ENCODE results near the gene C14orf180. TPM values are rescaled to one million over a fixed set of nuclear protein-coding genes. Genes with fewer than 3 reads are reported as not detected.
A peak's percentile ranks its signal among the peaks of the same experiment; 100 is the strongest.

The C14orf180 gene
- total and polyA plus RNA-seq, 2 of the 8 experiments (the other 6 are each of a cell fraction or from before 2014, with no cell fraction given) = not detected

DNA sequence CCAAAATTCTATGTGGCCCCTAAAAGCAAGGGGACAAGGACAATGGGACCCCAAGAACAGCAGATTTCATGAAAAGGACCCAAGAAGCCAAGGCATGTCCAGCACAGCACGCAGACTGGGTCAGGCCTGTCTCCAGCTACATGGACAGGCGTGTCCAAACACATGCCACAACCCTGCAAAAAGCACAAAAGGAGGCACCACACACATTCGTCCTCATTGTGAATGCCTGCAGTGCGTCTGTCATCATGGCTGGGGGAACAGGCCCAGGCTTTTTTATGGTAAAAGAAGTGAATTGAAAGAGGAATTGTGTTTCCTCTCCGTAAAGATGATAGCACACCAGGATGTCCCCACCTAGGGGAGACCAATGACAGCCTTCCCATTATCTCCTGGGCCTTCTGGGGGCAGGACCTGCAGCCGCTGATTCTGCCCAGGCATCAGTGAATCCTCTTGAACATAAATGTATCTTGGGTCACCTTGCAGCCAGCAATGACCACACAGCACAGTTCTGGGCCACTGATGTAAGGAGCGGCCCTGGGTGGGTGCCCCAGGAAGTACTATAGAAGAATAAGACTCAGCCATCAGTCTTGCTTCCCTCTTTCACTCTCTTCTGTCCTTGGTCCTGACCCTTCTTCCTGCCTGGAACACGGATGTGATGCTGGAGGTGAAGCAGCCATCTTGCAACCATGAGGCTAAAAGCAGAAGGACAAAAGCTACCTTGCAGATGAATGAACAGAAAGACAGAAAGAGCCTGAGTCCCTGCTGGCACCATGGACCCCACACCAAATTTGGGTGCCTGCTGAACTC is 29.8 kb upstream of the C14orf180 start:
- Histone ChIP-seq H2BK12ac (ENCODE audit: low read depth, low read length) (no peak overlapping the region), H3K27ac (ENCODE audit: low read depth, low read length) (no peak overlapping the region), H3K27me3 (replicated peaks in 1 of 4; ENCODE audit: control insufficient read depth in 3 of 4, extremely low read depth in 1 of 4, insufficient read depth in 3 of 4, low read length in 3 of 4) (no peaks in the 10 kb centered on the region; a peak in 1 of 7 replicates), H3K36me3 (ENCODE audit: control insufficient read depth in 2 of 4, insufficient read depth in 4 of 4, low read length in 3 of 4) (no peaks in the 10 kb centered on the region), H2BK15ac (ENCODE audit: low read length) (no peak overlapping the region), H2BK120ac (replicated peaks; ENCODE audit: low read depth, low read length) (no peak overlapping the region), H3K4me3 (ENCODE audit: extremely low read depth in 1 of 4, insufficient read depth in 2 of 4, low read depth in 3 of 4, low read length in 4 of 4) (no peak overlapping the region), H3K14ac (ENCODE audit: insufficient read length) (no peak overlapping the region), H3K23me2 (ENCODE audit: low read depth, low read length) (peaks cover 2% of the 10 kb centered on the region; the same call in 1 of the 2 replicates), H4K8ac (ENCODE audit: extremely low read depth, insufficient read depth, low read length) (no peak overlapping the region), H4K5ac (ENCODE audit: insufficient read length, low read depth, low read length) (no peak overlapping the region), H3K56ac (replicated peaks; ENCODE audit: insufficient read length, low read depth, low read length) (no peak overlapping the region), H2BK20ac (ENCODE audit: low read length) (no peak overlapping the region), H2AK5ac (ENCODE audit: low read depth, low read length) (no peak overlapping the region), H3K4me2 (ENCODE audit: insufficient read depth in 1 of 2, low read depth in 2 of 2, low read length in 2 of 2) (no peak overlapping the region), H3K18ac (ENCODE audit: extremely low read depth, low read length) (no peak overlapping the region; the same call in 1 of the 2 replicates), H3K79me1 (ENCODE audit: low read depth, low read length) (no peaks in the 10 kb centered on the region), H3K9ac (replicated peaks in 1 of 4; ENCODE audit: extremely low read depth in 1 of 4, low read depth in 3 of 4, low read length in 3 of 4) (no peak overlapping the region), H4K20me1 (replicated peaks in 1 of 2; ENCODE audit: control insufficient read depth in 1 of 2, insufficient read depth in 2 of 2, low read length in 2 of 2) (peaks cover 0 to 2% of the 10 kb centered on the region in 2 experiments), H3K9me3 (ENCODE audit: insufficient read depth in 2 of 2, low read depth in 1 of 2, low read length in 1 of 2) (no peaks in the 10 kb centered on the region), H3K4ac (replicated peaks; ENCODE audit: insufficient read length, low read depth, low read length) (no peak overlapping the region), H2BK5ac (ENCODE audit: low read depth, low read length) (peak overlapping the region; percentile 75; the same call in 1 of the 2 replicates), H3K4me1 (replicated peaks in 1 of 4; ENCODE audit: control insufficient read depth in 3 of 4, insufficient read depth in 4 of 4, low read length in 3 of 4) (peaks cover 0 to 3% (median 1%) of the 10 kb centered on the region in 4 experiments; a peak in 3 of 7 replicates), H3K23ac (ENCODE audit: insufficient read length) (no peak overlapping the region), H3K79me2 (ENCODE audit: control insufficient read depth in 1 of 2, insufficient read depth in 2 of 2, low read length in 2 of 2) (no peaks in the 10 kb centered on the region), H4K91ac (replicated peaks; ENCODE audit: insufficient read length, low read length) (peak overlapping the region; percentile 48), H2AFZ (ENCODE audit: low read length) (no peak overlapping the region)
- FAIRE-seq (no peak), DNase-seq (ENCODE audit: low read depth in 1 of 2, low spot score in 2 of 2) (no peak)
- ChIA-PET POLR2A (ENCODE audit: partially characterized antibody) (no interaction called here), CTCF (ENCODE audit: partially characterized antibody) (interaction anchor here (2.8 kb wide), 1 partner anchor 12 kb away, joined by 10 read pairs; no protein-coding TSS in a partner anchor)
- WGBS, 2 experiments (ENCODE audit: extremely low coverage in 1 of 2, insufficient coverage in 1 of 2, insufficient read length in 1 of 2, insufficient replicate concordance in 2 of 2, low coverage in 1 of 2, low lambda C conversion rate in 2 of 2, missing lambda C conversion rate in 1 of 2) = 87% methylated on average over 8 of the region's 8 CpGs; no CpG with 5 or more reads in 1 of the 2 experiments
- TF ChIP-seq FOSL1 (IDR thresholded peaks at IDR 0.05; ENCODE audit: insufficient read depth, low read depth, low read length) = no peak
- no peak for TF ChIP-seq YY1 (IDR thresholded peaks at IDR 0.05; ENCODE audit: low read depth, low read length)
- no peak for TF ChIP-seq TEAD4 (IDR thresholded peaks at IDR 0.05; ENCODE audit: low read depth, low read length)
- TF ChIP-seq CTCF (IDR thresholded peaks at IDR 0.05; ENCODE audit: control extremely low read depth in 1 of 3, insufficient read depth in 1 of 3, low read depth in 1 of 3, low read length in 3 of 3) = no peak
- TF ChIP-seq PHF8 (conservative IDR thresholded peaks at IDR 0.05; ENCODE audit: low read depth, low read length) = no peak
- 0 out of 4 replicates have a peak, but pooled peaks of 1 of the 2 experiments have one; percentile 37 for TF ChIP-seq HDAC2 (IDR thresholded peaks at IDR 0.05; ENCODE audit: borderline replicate concordance in 1 of 2, low read depth in 2 of 2, low read length in 2 of 2)
- TF ChIP-seq SP4 (IDR thresholded peaks at IDR 0.05; ENCODE audit: low read length) = no peak
- TF ChIP-seq USF2 (IDR thresholded peaks at IDR 0.05; ENCODE audit: low read length) = no peak
